Tibial artery (tissue), 4 donors: Measurements from ENCODE around the gene PLXNA2.

Experiments
- DNase-seq, 2 donors: peaks; one replicate each; pipeline ENCODE4 v3.0.0-alpha.2; 2019
- H3K27ac ChIP-seq, 2 donors: fragments of 200-600 bp; sonication (generic) in 1 of 2; 1 replicate in 1 of 2; 2 replicates in 1 of 2; pipeline ENCODE4 v1.5.1; 2018 to 2019; ENCODE audit warnings: mild to moderate bottlenecking in 1 of 2
- H3K27me3 ChIP-seq, 2 donors: fragments of 200-600 bp; sonication (generic) in 1 of 2; one replicate each; pipeline versions ENCODE4 v1.5.1 to v1.6.0; 2016 to 2019
- H3K36me3 ChIP-seq, 3 donors: fragments of 200-600 bp; sonication (generic) in 2 of 3; one replicate each; pipeline ENCODE4 v1.5.1; 2016 to 2019; ENCODE audit warnings: mild to moderate bottlenecking in 2 of 3
- H3K4me1 ChIP-seq, 4 donors: fragments of 200-600 bp; sonication (generic) in 2 of 4; 1 replicate in 3 of 4; 2 replicates in 1 of 4; pipeline ENCODE4 v1.5.1; 2016 to 2019
- H3K4me3 ChIP-seq, 2 donors: fragments of 200-600 bp; sonication (generic) in 1 of 2; 1 replicate in 1 of 2; 2 replicates in 1 of 2; pipeline ENCODE4 v1.5.1; 2018 to 2019; ENCODE audit warnings: mild to moderate bottlenecking in 2 of 2
- H3K9me3 ChIP-seq, 3 donors: fragments of 200-600 bp; sonication (generic) in 1 of 3; one replicate each; pipeline ENCODE4 v1.5.1; 2016 to 2019
- CTCF ChIP-seq, 2 experiments: fragments of 200-600 bp in 1 of 2; fragments of 450-650 bp in 1 of 2; IDR thresholded peaks; one replicate each; pipeline ENCODE4 v1.5.1; 2017 to 2019; ENCODE audit warnings: antibody characterized with exemption in 2 of 2, mild to moderate bottlenecking in 1 of 2, moderate library complexity in 1 of 2
- intact Hi-C: fragments of 100-400 bp; cut with DNase I; formaldehyde crosslinking; loops from one replicate; pipeline ENCODE4 v1.15.0; 2023; ENCODE audit warnings: low total_unique reads

PLXNA2 gene

GRCh38 chr1:208015255-208015654 lies 228.9 kb downstream of the PLXNA2 start:
- Histone ChIP-seq H3K4me3 (no peak overlapping the region), H3K9me3 (no peaks in the 10 kb centered on the region), H3K27ac (no peak overlapping the region), H3K27me3 (no peaks in the 10 kb centered on the region), H3K4me1 (no peaks in the 10 kb centered on the region), H3K36me3 (no peaks in the 10 kb centered on the region)
- no peak for TF ChIP-seq CTCF (IDR thresholded peaks at IDR 0.05)
- no peak for DNase-seq
- intact Hi-C loops: no loop called here

- intact Hi-C loops: no loop called here
- Histone ChIP-seq H3K27me3 (no peaks in the 10 kb centered on the region), H3K4me1 (no peaks in the 10 kb centered on the region), H3K36me3 (no peaks in the 10 kb centered on the region), H3K4me3 (no peak overlapping the region), H3K9me3 (no peaks in the 10 kb centered on the region), H3K27ac (no peak overlapping the region)
- DNase-seq: no peak
- TF ChIP-seq CTCF (IDR thresholded peaks at IDR 0.05): no peak
Observed at GRCh38 chr1:208013210-208013609, 231.0 kb downstream of the PLXNA2 start.

GRCh38 chr1:208012721-208013120 lies 231.5 kb downstream of the PLXNA2 start:
- Histone ChIP-seq H3K27me3 (no peaks in the 10 kb centered on the region), H3K36me3 (no peaks in the 10 kb centered on the region), H3K4me1 (no peaks in the 10 kb centered on the region), H3K4me3 (no peak overlapping the region), H3K9me3 (no peaks in the 10 kb centered on the region), H3K27ac (no peak overlapping the region)
- TF ChIP-seq CTCF (IDR thresholded peaks at IDR 0.05): no peak
- intact Hi-C loops: no loop called here
- no peak for DNase-seq

- Histone ChIP-seq H3K36me3 (no peaks in the 10 kb centered on the region), H3K27me3 (no peaks in the 10 kb centered on the region), H3K4me1 (no peaks in the 10 kb centered on the region), H3K4me3 (no peak overlapping the region), H3K9me3 (no peaks in the 10 kb centered on the region), H3K27ac (no peak overlapping the region)
- no peak for DNase-seq
- TF ChIP-seq CTCF (IDR thresholded peaks at IDR 0.05): no peak
- intact Hi-C loops: no loop called here
Observed at GRCh38 chr1:208010487-208011071, 233.6 kb downstream of the PLXNA2 start.

- intact Hi-C loops: no loop called here
- Histone ChIP-seq H3K4me1 (peaks cover 0 to 5% (median 0%) of the 10 kb centered on the region in 4 donors), H3K27ac (no peak overlapping the region), H3K4me3 (no peak overlapping the region), H3K9me3 (no peaks in the 10 kb centered on the region), H3K36me3 (no peaks in the 10 kb centered on the region), H3K27me3 (no peaks in the 10 kb centered on the region)
- DNase-seq: no peak
- TF ChIP-seq CTCF (IDR thresholded peaks at IDR 0.05): no peak
Observed at GRCh38 chr1:208009706-208010444, 234.3 kb downstream of the PLXNA2 start.
